SK-N-SH (cell line): Measurements from ENCODE around the gene PEPD. TPM values are rescaled to one million over a fixed set of nuclear protein-coding genes. Genes with fewer than 3 reads are reported as not detected.

Experiments used
- CHD2 ChIP-seq: fragments of 150-350 bp; IDR thresholded peaks from 2 replicates; pipeline ENCODE4 v1.6.1; 2018; ENCODE audit warnings: low read length; ENCODE audit not compliant: partially characterized antibody
- FOXJ3 ChIP-seq: sonication (generic); formaldehyde crosslinking; IDR thresholded peaks from 2 replicates; pipeline ENCODE4 v1.5.1; 2020; ENCODE audit warnings: mild to moderate bottlenecking, missing genetic modification reagents
- GABPA ChIP-seq: IDR thresholded peaks from 2 replicates; pipeline ENCODE4 v1.4.0; 2012; ENCODE audit warnings: low read depth, mild to moderate bottlenecking
- GATA2 ChIP-seq: sonication (generic); formaldehyde crosslinking; IDR thresholded peaks from 2 replicates; pipeline ENCODE4 v1.5.0; 2020; ENCODE audit warnings: mild to moderate bottlenecking, missing genetic modification reagents
- JUND ChIP-seq: IDR thresholded peaks from 2 replicates; pipeline ENCODE4 v1.4.0; 2012
- MEF2A ChIP-seq: IDR thresholded peaks from 2 replicates; pipeline ENCODE4 v1.4.0; 2012; ENCODE audit warnings: low read depth, borderline replicate concordance
- POLR2AphosphoS5 ChIP-seq: IDR thresholded peaks from 2 replicates; pipeline ENCODE4 v1.6.1; 2012; ENCODE audit warnings: low read depth, low read length
- RAD21 ChIP-seq: IDR thresholded peaks from 2 replicates; pipeline ENCODE4 v1.6.1; 2012; ENCODE audit warnings: mild to moderate bottlenecking, low read length
- RFX5 ChIP-seq: IDR thresholded peaks from 2 replicates; pipeline ENCODE4 v1.6.1; 2012; ENCODE audit warnings: mild to moderate bottlenecking, improper control_type of control experiment, low read length
- RXRA ChIP-seq: IDR thresholded peaks from 2 replicates; pipeline ENCODE4 v1.4.0; 2012; ENCODE audit warnings: low read depth, mild to moderate bottlenecking, borderline replicate concordance
- TAF1 ChIP-seq: IDR thresholded peaks from 2 replicates; pipeline ENCODE4 v1.6.1; 2012; ENCODE audit warnings: low read depth, mild to moderate bottlenecking, low read length, moderate library complexity, borderline replicate concordance
- TEAD4 ChIP-seq: IDR thresholded peaks from 2 replicates; pipeline ENCODE4 v1.4.0; 2012; ENCODE audit warnings: mild to moderate bottlenecking, borderline replicate concordance; ENCODE audit not compliant: insufficient read depth
- USF2 ChIP-seq: fragments of 150-350 bp; IDR thresholded peaks from 2 replicates; pipeline ENCODE4 v1.6.1; 2017; ENCODE audit warnings: antibody characterized with exemption, low read length, low read depth, borderline replicate concordance
- YY1 ChIP-seq: IDR thresholded peaks from 2 replicates; pipeline ENCODE4 v1.4.0; 2012; ENCODE audit warnings: low read depth, mild to moderate bottlenecking
- ZBTB33 ChIP-seq: IDR thresholded peaks from 2 replicates; pipeline ENCODE4 v1.4.0; 2012; ENCODE audit warnings: low read depth, borderline replicate concordance
- polyA plus RNA-seq, 3 experiments: library from polyadenylated mRNA; depleted of rRNA; stranded (reverse); fragments of >200 nt; gene quantifications; 2 replicates each; pipeline ENCODE4 v1.2.3, GENCODE V29; 2012
- TF ChIP-seq, protein P1 (sequence below): fragments of 200-600 bp; sonication (generic); IDR thresholded peaks from 2 replicates; pipeline ENCODE4 v1.6.1; 2017; ENCODE audit warnings: antibody characterized with exemption, mild to moderate bottlenecking, moderate library complexity
- TF ChIP-seq, protein P2 (sequence below): IDR thresholded peaks from 2 replicates; pipeline ENCODE4; 2012
- TF ChIP-seq, protein P3 (sequence below): IDR thresholded peaks from 2 replicates; pipeline ENCODE4 v1.4.0; 2012; ENCODE audit warnings: low read depth, borderline replicate concordance

The PEPD gene
- polyA plus RNA-seq, 1 of the 3 experiments (the other 2 are of a cell fraction) = 88.9 TPM

DNA sequence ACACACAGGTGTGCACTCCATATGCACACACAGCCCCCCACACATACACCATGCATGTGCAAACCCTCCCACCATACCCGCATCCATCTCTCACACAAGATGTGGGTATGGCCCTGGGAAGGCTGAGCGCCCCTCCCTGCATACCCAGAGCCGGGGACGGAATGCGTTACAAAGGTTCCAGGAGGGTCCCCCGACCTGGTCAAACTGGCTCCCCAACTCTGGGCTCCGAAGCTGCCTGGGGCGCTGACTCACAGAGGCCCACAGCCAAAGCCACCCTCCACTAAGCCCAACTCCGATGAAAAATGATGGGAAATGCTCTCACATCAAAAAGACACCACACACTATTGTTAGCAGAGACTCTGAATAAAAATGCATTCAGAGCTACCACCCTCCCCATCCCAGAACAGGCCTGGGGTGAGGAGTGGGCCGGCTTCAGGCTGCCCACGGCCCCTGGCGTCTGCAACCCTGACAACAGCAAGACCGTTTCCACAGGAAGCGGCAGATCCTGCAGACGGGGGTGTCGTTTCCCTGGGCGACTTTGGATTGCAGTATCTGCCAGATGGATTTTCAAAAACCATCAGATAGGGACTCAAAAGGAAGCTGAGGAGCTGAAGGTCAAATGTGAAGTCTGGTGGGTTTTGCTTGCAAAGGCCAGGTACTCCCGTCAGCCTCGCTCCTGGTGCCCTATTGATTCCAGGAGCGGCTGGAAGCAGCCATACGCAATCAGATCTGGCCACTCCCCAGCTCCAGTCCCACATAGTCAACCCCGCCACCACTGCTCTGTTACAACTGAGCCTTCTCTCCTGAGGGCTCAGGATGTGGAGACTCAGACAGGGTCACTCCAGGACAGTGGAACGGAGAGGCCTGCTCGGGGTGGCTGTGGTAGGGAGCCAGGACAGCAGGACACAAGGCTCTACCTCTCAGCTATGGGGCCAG lies 14.3 kb downstream of the PEPD start (continued):
- TF ChIP-seq, protein P1, sequence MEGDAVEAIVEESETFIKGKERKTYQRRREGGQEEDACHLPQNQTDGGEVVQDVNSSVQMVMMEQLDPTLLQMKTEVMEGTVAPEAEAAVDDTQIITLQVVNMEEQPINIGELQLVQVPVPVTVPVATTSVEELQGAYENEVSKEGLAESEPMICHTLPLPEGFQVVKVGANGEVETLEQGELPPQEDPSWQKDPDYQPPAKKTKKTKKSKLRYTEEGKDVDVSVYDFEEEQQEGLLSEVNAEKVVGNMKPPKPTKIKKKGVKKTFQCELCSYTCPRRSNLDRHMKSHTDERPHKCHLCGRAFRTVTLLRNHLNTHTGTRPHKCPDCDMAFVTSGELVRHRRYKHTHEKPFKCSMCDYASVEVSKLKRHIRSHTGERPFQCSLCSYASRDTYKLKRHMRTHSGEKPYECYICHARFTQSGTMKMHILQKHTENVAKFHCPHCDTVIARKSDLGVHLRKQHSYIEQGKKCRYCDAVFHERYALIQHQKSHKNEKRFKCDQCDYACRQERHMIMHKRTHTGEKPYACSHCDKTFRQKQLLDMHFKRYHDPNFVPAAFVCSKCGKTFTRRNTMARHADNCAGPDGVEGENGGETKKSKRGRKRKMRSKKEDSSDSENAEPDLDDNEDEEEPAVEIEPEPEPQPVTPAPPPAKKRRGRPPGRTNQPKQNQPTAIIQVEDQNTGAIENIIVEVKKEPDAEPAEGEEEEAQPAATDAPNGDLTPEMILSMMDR = no peak
- TF ChIP-seq JUND = no peak
- TF ChIP-seq TEAD4 = no peak
- TF ChIP-seq GABPA = no peak
- peak; percentile 85 for TF ChIP-seq FOXJ3 (CRISPR knock-in tag)
- peak; percentile 58 for TF ChIP-seq CHD2
- no peak for TF ChIP-seq TAF1
- no peak for TF ChIP-seq YY1
- TF ChIP-seq GATA2 = peak; percentile 96
- no peak for TF ChIP-seq USF2
- peak; percentile 38 for TF ChIP-seq RAD21
- TF ChIP-seq POLR2AphosphoS5 = no peak
- no peak for TF ChIP-seq RXRA
- no peak for TF ChIP-seq ZBTB33
- TF ChIP-seq, protein P2, sequence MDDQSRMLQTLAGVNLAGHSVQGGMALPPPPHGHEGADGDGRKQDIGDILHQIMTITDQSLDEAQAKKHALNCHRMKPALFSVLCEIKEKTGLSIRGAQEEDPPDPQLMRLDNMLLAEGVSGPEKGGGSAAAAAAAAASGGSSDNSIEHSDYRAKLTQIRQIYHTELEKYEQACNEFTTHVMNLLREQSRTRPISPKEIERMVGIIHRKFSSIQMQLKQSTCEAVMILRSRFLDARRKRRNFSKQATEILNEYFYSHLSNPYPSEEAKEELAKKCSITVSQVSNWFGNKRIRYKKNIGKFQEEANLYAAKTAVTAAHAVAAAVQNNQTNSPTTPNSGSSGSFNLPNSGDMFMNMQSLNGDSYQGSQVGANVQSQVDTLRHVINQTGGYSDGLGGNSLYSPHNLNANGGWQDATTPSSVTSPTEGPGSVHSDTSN = no peak
- TF ChIP-seq, protein P3, sequence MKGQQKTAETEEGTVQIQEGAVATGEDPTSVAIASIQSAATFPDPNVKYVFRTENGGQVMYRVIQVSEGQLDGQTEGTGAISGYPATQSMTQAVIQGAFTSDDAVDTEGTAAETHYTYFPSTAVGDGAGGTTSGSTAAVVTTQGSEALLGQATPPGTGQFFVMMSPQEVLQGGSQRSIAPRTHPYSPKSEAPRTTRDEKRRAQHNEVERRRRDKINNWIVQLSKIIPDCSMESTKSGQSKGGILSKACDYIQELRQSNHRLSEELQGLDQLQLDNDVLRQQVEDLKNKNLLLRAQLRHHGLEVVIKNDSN = no peak
- no peak for TF ChIP-seq RFX5
- no peak for TF ChIP-seq MEF2A
